ENCODE results near the gene BACE1.

The BACE1 gene

GRCh38 chr11:117298195-117298594 is 17.9 kb downstream of the BACE1 start:
- H3K27ac ChIP-seq: no peak overlapping the region
- TF ChIP-seq, protein P1, sequence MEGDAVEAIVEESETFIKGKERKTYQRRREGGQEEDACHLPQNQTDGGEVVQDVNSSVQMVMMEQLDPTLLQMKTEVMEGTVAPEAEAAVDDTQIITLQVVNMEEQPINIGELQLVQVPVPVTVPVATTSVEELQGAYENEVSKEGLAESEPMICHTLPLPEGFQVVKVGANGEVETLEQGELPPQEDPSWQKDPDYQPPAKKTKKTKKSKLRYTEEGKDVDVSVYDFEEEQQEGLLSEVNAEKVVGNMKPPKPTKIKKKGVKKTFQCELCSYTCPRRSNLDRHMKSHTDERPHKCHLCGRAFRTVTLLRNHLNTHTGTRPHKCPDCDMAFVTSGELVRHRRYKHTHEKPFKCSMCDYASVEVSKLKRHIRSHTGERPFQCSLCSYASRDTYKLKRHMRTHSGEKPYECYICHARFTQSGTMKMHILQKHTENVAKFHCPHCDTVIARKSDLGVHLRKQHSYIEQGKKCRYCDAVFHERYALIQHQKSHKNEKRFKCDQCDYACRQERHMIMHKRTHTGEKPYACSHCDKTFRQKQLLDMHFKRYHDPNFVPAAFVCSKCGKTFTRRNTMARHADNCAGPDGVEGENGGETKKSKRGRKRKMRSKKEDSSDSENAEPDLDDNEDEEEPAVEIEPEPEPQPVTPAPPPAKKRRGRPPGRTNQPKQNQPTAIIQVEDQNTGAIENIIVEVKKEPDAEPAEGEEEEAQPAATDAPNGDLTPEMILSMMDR (conservative IDR thresholded peaks at IDR 0.05): no peak
- TF ChIP-seq ZFX (IDR thresholded peaks at IDR 0.05): no peak

- no peak for TF ChIP-seq ZFX (IDR thresholded peaks at IDR 0.05)
- TF ChIP-seq, protein P1 (conservative IDR thresholded peaks at IDR 0.05): no peak
- no peak overlapping the region for H3K27ac ChIP-seq
Observed at GRCh38 chr11:117296881-117297280, 19.2 kb downstream of the BACE1 start.

GRCh38 chr11:117295438-117296137 is 20.5 kb downstream of the BACE1 start:
- no peak for TF ChIP-seq ZFX (IDR thresholded peaks at IDR 0.05)
- TF ChIP-seq, protein P1 (conservative IDR thresholded peaks at IDR 0.05): no peak
- no peak overlapping the region for H3K27ac ChIP-seq

DNA sequence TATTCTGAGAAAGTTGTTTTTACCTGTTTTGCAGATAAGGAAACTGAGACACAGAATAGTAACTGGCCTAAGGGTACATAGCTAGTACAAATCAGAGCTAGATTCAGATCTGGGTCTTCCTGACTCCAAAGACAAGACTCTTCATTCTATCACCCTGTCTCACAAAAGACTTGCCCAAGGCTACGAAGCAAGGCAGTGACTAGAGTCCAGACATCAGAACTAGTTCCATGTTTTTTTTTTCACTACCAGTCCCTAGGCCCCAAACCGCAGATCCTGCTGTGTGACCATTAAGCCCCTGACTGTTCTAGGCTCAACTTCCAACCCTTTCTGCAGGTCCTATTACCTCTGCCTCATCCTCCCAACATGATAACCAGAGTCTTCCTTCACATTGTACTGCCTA is 23.4 kb downstream of the BACE1 start:
- TF ChIP-seq ZFX (IDR thresholded peaks at IDR 0.05): no peak
- TF ChIP-seq, protein P1 (conservative IDR thresholded peaks at IDR 0.05): no peak
- no peak overlapping the region for H3K27ac ChIP-seq

GRCh38 chr11:117290809-117291396 is 25.2 kb downstream of the BACE1 start, which contains the start of gene BACE1-AS:
BACE1-AS (plus strand) TSS chr11:117291346.
- TF ChIP-seq ZFX (IDR thresholded peaks at IDR 0.05): no peak
- TF ChIP-seq, protein P1 (conservative IDR thresholded peaks at IDR 0.05): no peak
- H3K27ac ChIP-seq: no peak within 1 kb of the TSS

GRCh38 chr11:117289795-117290194 is 26.3 kb downstream of the BACE1 start:
- no peak for TF ChIP-seq ZFX (IDR thresholded peaks at IDR 0.05)
- TF ChIP-seq, protein P1 (conservative IDR thresholded peaks at IDR 0.05): no peak
- H3K27ac ChIP-seq: no peak overlapping the region

- no peak overlapping the region for H3K27ac ChIP-seq
- no peak for TF ChIP-seq ZFX (IDR thresholded peaks at IDR 0.05)
- TF ChIP-seq, protein P1 (conservative IDR thresholded peaks at IDR 0.05): no peak
Observed at GRCh38 chr11:117287668-117288067, 28.4 kb downstream of the BACE1 start.

Data from C4-2B (cell line).